22Rv1 (cell line): ENCODE measurements around the gene GLRA2.

Experiments used
- H3K27ac ChIP-seq: fragments of 450-650 bp; 2 replicates; pipeline ENCODE4 v1.5.1; 2017
- CTCF ChIP-seq: fragments of 450-650 bp; IDR thresholded peaks from 2 replicates; pipeline ENCODE4 v1.5.1; 2017; ENCODE audit warnings: mild to moderate bottlenecking
- ZFX ChIP-seq: fragments of 450-650 bp; IDR thresholded peaks from 2 replicates; pipeline ENCODE4 v1.6.1; 2017; ENCODE audit warnings: antibody characterized with exemption, borderline replicate concordance

The GLRA2 gene

GRCh38 chrX:14529290-14529989 is at the start of gene GLRA2:
TSS of gene GLRA2 (plus strand) at chrX:14529536. CDS start at chrX:14530058, 522 bp downstream.
- TF ChIP-seq ZFX (no peak), CTCF (no peak)

GRCh38 chrX:14489437-14489836 is 39.9 kb upstream of the GLRA2 start:
- no peak overlapping the region for H3K27ac ChIP-seq
- TF ChIP-seq ZFX (no peak), CTCF (no peak)

More at GRCh38 chrX:14529290-14529989, at the start of gene GLRA2:
- no peak within 1 kb of the TSS for H3K27ac ChIP-seq

DNA sequence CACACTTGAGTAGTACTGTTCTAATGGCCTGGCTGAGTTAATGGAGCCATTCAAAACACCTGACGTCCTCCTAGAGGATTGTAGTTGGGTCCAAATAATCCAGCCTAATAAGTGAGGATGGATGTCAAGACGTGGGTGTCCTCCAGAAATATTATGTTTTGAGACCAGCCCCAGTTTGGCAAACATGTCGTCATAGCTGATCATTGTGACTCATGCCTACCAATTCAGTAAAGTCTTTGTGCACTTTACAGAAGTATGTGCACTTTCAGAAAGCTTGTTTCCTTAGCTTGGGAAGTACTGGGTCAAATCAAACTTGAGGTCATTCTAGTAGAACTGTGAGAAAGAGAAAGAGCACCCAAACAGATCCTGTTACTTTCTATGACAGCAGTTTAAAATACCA is 37.6 kb upstream of the GLRA2 start:
- TF ChIP-seq CTCF (no peak), ZFX (no peak)
- no peak overlapping the region for H3K27ac ChIP-seq

DNA sequence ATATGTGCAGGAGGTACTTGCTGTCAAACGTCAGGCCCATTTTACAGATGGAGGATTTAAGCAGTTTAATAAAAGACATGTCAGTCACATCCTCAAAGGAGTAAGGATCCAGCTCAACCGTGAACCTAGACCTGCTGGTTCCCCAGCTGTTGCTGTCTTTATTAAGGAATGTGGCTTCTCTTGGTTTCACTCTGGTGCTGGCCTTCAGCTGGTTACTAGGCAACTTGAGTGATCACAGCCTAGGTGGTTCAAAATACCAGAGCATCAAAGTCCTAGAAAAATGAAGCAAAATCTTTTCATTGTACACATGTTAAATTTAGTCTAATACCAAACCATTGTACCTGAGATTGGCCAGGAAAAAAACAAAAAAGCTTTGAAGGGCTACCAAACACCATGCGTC is 32.7 kb upstream of the GLRA2 start:
- TF ChIP-seq CTCF (no peak), ZFX (no peak)
- H3K27ac ChIP-seq: no peak overlapping the region

- TF ChIP-seq CTCF: no peak
- TF ChIP-seq ZFX: no peak
- no peak overlapping the region for H3K27ac ChIP-seq
Observed at GRCh38 chrX:14497184-14497666, 32.1 kb upstream of the GLRA2 start.

- no peak for TF ChIP-seq CTCF
- TF ChIP-seq ZFX: no peak
- H3K27ac ChIP-seq: no peak overlapping the region
Observed at GRCh38 chrX:14501327-14501726, 28.0 kb upstream of the GLRA2 start.

GRCh38 chrX:14504960-14505538 is 24.3 kb upstream of the GLRA2 start:
- H3K27ac ChIP-seq: no peak overlapping the region
- no peak for TF ChIP-seq CTCF
- no peak for TF ChIP-seq ZFX
